ENCODE data around the gene SPEM3. TPM values are rescaled to one million over a fixed set of nuclear protein-coding genes. Genes with fewer than 3 reads are reported as not detected.

The SPEM3 gene
- total RNA-seq, 1 donor from 2014 or later = not detected

- peaks cover 4% of the 10 kb centered on the region for H4K20me1 ChIP-seq (ENCODE audit: low read depth)
- no peak overlapping the region for H3K4me2 ChIP-seq
- TF ChIP-seq EZH2 (IDR thresholded peaks at IDR 0.05) (no peak), EZH2phosphoT487 (IDR thresholded peaks at IDR 0.05) (no peak)
- TF ChIP-seq, protein P1, sequence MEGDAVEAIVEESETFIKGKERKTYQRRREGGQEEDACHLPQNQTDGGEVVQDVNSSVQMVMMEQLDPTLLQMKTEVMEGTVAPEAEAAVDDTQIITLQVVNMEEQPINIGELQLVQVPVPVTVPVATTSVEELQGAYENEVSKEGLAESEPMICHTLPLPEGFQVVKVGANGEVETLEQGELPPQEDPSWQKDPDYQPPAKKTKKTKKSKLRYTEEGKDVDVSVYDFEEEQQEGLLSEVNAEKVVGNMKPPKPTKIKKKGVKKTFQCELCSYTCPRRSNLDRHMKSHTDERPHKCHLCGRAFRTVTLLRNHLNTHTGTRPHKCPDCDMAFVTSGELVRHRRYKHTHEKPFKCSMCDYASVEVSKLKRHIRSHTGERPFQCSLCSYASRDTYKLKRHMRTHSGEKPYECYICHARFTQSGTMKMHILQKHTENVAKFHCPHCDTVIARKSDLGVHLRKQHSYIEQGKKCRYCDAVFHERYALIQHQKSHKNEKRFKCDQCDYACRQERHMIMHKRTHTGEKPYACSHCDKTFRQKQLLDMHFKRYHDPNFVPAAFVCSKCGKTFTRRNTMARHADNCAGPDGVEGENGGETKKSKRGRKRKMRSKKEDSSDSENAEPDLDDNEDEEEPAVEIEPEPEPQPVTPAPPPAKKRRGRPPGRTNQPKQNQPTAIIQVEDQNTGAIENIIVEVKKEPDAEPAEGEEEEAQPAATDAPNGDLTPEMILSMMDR (IDR thresholded peaks at IDR 0.05) = no peak
- no peak overlapping the region for H3K9ac ChIP-seq
- DNase-seq (ENCODE audit: low spot score) = no peak
- Mint-ChIP-seq H3K36me3 (peaks cover 6% of the 10 kb centered on the region), H3K27me3 (ENCODE audit: insufficient read depth, low read depth) (peaks cover 11% of the 10 kb centered on the region), H3K9me3 (no peaks in the 10 kb centered on the region), H3K4me1 (peaks cover 20% of the 10 kb centered on the region), H3K4me3 (no peak overlapping the region), H3K27ac (no peak overlapping the region)
- H3K79me2 ChIP-seq (ENCODE audit: low read depth) = peaks cover 13% of the 10 kb centered on the region
- no peak overlapping the region for H3K27ac ChIP-seq
- no peak overlapping the region for H3K4me3 ChIP-seq
- peaks cover 36% of the 10 kb centered on the region for H3F3A ChIP-seq (ENCODE audit: low read depth)
- peaks cover 13% of the 10 kb centered on the region for H3K4me1 ChIP-seq
- H3K27me3 ChIP-seq = peaks cover under 1% of the 10 kb centered on the region
- no peaks in the 10 kb centered on the region for H3K9me3 ChIP-seq (ENCODE audit: low read depth)
- no peak overlapping the region for H2AFZ ChIP-seq (replicated peaks)
- H3K36me3 ChIP-seq = no peaks in the 10 kb centered on the region
Observed at GRCh38 chr17:7398612-7399011, 30.0 kb upstream of the SPEM3 start.

- Mint-ChIP-seq H3K4me1 (peaks cover 33% of the 10 kb centered on the region), H3K27me3 (ENCODE audit: insufficient read depth, low read depth) (peaks cover 11% of the 10 kb centered on the region), H3K27ac (no peak overlapping the region), H3K9me3 (no peaks in the 10 kb centered on the region), H3K4me3 (peak overlapping the region; percentile 96), H3K36me3 (peaks cover 6% of the 10 kb centered on the region)
- peaks cover 46% of the 10 kb centered on the region for H3K79me2 ChIP-seq (ENCODE audit: low read depth)
- DNase-seq (ENCODE audit: low spot score) = peak; percentile 85
- H3K4me1 ChIP-seq = peaks cover 19% of the 10 kb centered on the region
- no peaks in the 10 kb centered on the region for H3K9me3 ChIP-seq (ENCODE audit: low read depth)
- peak overlapping the region; percentile 55 for H3K4me3 ChIP-seq
- peaks cover 29% of the 10 kb centered on the region for H4K20me1 ChIP-seq (ENCODE audit: low read depth)
- H3K9ac ChIP-seq = peak overlapping the region; percentile 10
- peak overlapping the region; percentile 70 for H3K4me2 ChIP-seq
- H2AFZ ChIP-seq (replicated peaks) = no peak overlapping the region
- no peaks in the 10 kb centered on the region for H3K36me3 ChIP-seq
- no peaks in the 10 kb centered on the region for H3K27me3 ChIP-seq
- H3F3A ChIP-seq (ENCODE audit: low read depth) = peaks cover 50% of the 10 kb centered on the region
- H3K27ac ChIP-seq = peak overlapping the region; percentile 30
- no peak for TF ChIP-seq EZH2phosphoT487 (IDR thresholded peaks at IDR 0.05)
- TF ChIP-seq, protein P1 (IDR thresholded peaks at IDR 0.05) = no peak
- TF ChIP-seq EZH2 (IDR thresholded peaks at IDR 0.05) = no peak
Observed at GRCh38 chr17:7403043-7403726, 25.5 kb upstream of the SPEM3 start.

DNA sequence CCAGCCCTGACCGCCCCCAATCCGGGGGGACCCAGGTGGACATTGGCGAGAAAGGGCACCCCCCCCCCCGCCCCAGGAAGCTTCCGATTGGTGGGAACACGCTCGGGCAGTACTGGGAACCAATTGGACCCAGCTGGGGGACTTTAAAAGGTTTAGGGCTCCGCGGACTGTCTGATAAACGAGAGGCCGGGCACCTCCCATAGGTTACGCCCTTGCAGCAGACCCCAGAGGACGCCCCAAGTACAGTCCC is 25.0 kb upstream of the SPEM3 start:
- no peaks in the 10 kb centered on the region for H3K9me3 Mint-ChIP-seq
- H3K4me1 Mint-ChIP-seq = peaks cover 33% of the 10 kb centered on the region
- H3K36me3 Mint-ChIP-seq = peaks cover 6% of the 10 kb centered on the region
- Histone ChIP-seq H3K27ac (peak overlapping the region; percentile 30), H3K79me2 (ENCODE audit: low read depth) (peaks cover 46% of the 10 kb centered on the region), H4K20me1 (ENCODE audit: low read depth) (peaks cover 32% of the 10 kb centered on the region), H3K4me2 (peak overlapping the region; percentile 70), H3K4me1 (peaks cover 19% of the 10 kb centered on the region), H3K9me3 (ENCODE audit: low read depth) (no peaks in the 10 kb centered on the region), H2AFZ (replicated peaks) (no peak overlapping the region), H3K4me3 (peak overlapping the region; percentile 55), H3K36me3 (no peaks in the 10 kb centered on the region), H3K27me3 (no peaks in the 10 kb centered on the region), H3K9ac (no peak overlapping the region), H3F3A (ENCODE audit: low read depth) (peaks cover 50% of the 10 kb centered on the region)
- H3K27me3 Mint-ChIP-seq (ENCODE audit: insufficient read depth, low read depth) = peaks cover 11% of the 10 kb centered on the region
- DNase-seq (ENCODE audit: low spot score) = no peak
- peak overlapping the region; percentile 50 for H3K27ac Mint-ChIP-seq
- peak overlapping the region; percentile 96 for H3K4me3 Mint-ChIP-seq
- TF ChIP-seq EZH2phosphoT487 (IDR thresholded peaks at IDR 0.05) (no peak), EZH2 (IDR thresholded peaks at IDR 0.05) (no peak)
- TF ChIP-seq, protein P1 (IDR thresholded peaks at IDR 0.05) = peak; percentile 23
